Panc1 (cell line): ENCODE data around the gene SPRR2A. TPM values are rescaled to one million over a fixed set of nuclear protein-coding genes. Genes with fewer than 3 reads are reported as not detected.

Experiments used
- ATAC-seq: fragments of 200-7000 bp; cut with Tn5 transposase; 2 replicates; pipeline ENCODE4 v1.9.1; 2020; ENCODE audit warnings: mild to moderate bottlenecking, moderate library complexity
- BruUV-seq: library from RNA; stranded (reverse); fragments of 400-500 nt; replicated peaks from 2 replicates; lab custom pipeline; 2021; lab: Mats Ljungman, UMichigan
- CTCF ChIA-PET: fragments of 300-600 bp; sonication (Branson Sonifier 250); formaldehyde crosslinking; loops from one replicate; lab custom pipeline; 2022; ENCODE audit warnings: antibody characterized with exemption; lab: Charles Lee
- POLR2A ChIA-PET: fragments of 300-600 bp; sonication (Branson Sonifier 250); formaldehyde crosslinking; loops from one replicate; lab custom pipeline; 2022; ENCODE audit warnings: antibody characterized with exemption; lab: Charles Lee
- DNase-seq: peaks from one replicate; pipeline ENCODE4 v3.0.0-alpha.2; 2010; ENCODE audit warnings: low read depth, low spot score
- H3K27ac ChIP-seq: 2 replicates; pipeline ENCODE4 v1.5.1; 2011; ENCODE audit warnings: mild to moderate bottlenecking, low read length, inconsistent platforms
- H3K27me3 ChIP-seq: fragments of 200-500 bp; sonication (Bioruptor generic); 2 replicates; pipeline ENCODE4 v1.6.0; 2014; ENCODE audit warnings: low read length, inconsistent platforms; ENCODE audit not compliant: control insufficient read depth, insufficient read depth
- H3K36me3 ChIP-seq: fragments of 200-500 bp; sonication (Bioruptor generic); 2 replicates; pipeline ENCODE4 v1.5.1; 2014; ENCODE audit warnings: inconsistent platforms, mild to moderate bottlenecking, low read length, moderate library complexity; ENCODE audit not compliant: control insufficient read depth, insufficient read depth
- H3K4me1 ChIP-seq: 2 replicates; pipeline ENCODE4 v1.5.1; 2011; ENCODE audit warnings: inconsistent platforms, mild to moderate bottlenecking, low read length, moderate library complexity; ENCODE audit not compliant: control insufficient read depth, insufficient read depth
- H3K4me3 ChIP-seq, 2 experiments: 2 replicates each; pipeline ENCODE4 v1.5.1; 2011 to 2012; ENCODE audit warnings: low read depth in 2 of 2, low read length in 2 of 2, mild to moderate bottlenecking in 2 of 2, inconsistent platforms in 1 of 2, moderate library complexity in 1 of 2
- H3K9me3 ChIP-seq: fragments of 200-500 bp; sonication (Bioruptor generic); 2 replicates; pipeline ENCODE4 v1.5.1; 2014; ENCODE audit warnings: low read depth, mild to moderate bottlenecking, inconsistent platforms, low read length, moderate library complexity; ENCODE audit not compliant: control insufficient read depth, insufficient read depth
- POLR2AphosphoS5 ChIP-seq: IDR thresholded peaks from 2 replicates; pipeline ENCODE4 v1.6.1; 2012; ENCODE audit warnings: mild to moderate bottlenecking, low read depth, low read length, moderate library complexity
- SIN3A ChIP-seq: IDR thresholded peaks from 2 replicates; pipeline ENCODE4 v1.6.1; 2012; ENCODE audit warnings: low read depth, mild to moderate bottlenecking, low read length, moderate library complexity, borderline replicate concordance; ENCODE audit not compliant: insufficient read depth
- TCF7L2 ChIP-seq: IDR thresholded peaks from 2 replicates; pipeline ENCODE4 v1.6.1; 2011; ENCODE audit warnings: mild to moderate bottlenecking, low read depth, low read length, inconsistent platforms
- in situ Hi-C: cut with HindIII; loops from 2 replicates; pipeline ENCODE4 v1.10.0; 2016; ENCODE audit warnings: low sequenced_read_pairs, low pct_unique_long_range_greater_than_20kb
- intact Hi-C: fragments of 100-400 bp; cut with micrococcal nuclease; formaldehyde crosslinking; loops from one replicate; pipeline ENCODE4 v1.10.0; 2022; ENCODE audit not compliant: unreplicated experiment
- total RNA-seq: library from RNA; stranded (reverse); gene quantifications from one replicate; pipeline ENCODE4 v1.2.1, GENCODE V29; 2021; ENCODE audit not compliant: unreplicated experiment
- TF ChIP-seq, protein P1 (sequence below), 2 experiments: IDR thresholded peaks; 2 replicates each; pipeline ENCODE4 v1.6.1; 2011 to 2012; ENCODE audit warnings: low read depth in 2 of 2, control low read depth in 1 of 2, low read length in 1 of 2, mild to moderate bottlenecking in 1 of 2, moderate library complexity in 1 of 2; ENCODE audit not compliant: insufficient read depth in 1 of 2
- TF ChIP-seq, protein P2 (sequence below): fragments of 450-650 bp; IDR thresholded peaks from 2 replicates; pipeline ENCODE4 v1.5.1; 2017; ENCODE audit warnings: mild to moderate bottlenecking

Gene SPRR2A
- total RNA-seq, 1 experiment from 2014 or later: not detected

DNA sequence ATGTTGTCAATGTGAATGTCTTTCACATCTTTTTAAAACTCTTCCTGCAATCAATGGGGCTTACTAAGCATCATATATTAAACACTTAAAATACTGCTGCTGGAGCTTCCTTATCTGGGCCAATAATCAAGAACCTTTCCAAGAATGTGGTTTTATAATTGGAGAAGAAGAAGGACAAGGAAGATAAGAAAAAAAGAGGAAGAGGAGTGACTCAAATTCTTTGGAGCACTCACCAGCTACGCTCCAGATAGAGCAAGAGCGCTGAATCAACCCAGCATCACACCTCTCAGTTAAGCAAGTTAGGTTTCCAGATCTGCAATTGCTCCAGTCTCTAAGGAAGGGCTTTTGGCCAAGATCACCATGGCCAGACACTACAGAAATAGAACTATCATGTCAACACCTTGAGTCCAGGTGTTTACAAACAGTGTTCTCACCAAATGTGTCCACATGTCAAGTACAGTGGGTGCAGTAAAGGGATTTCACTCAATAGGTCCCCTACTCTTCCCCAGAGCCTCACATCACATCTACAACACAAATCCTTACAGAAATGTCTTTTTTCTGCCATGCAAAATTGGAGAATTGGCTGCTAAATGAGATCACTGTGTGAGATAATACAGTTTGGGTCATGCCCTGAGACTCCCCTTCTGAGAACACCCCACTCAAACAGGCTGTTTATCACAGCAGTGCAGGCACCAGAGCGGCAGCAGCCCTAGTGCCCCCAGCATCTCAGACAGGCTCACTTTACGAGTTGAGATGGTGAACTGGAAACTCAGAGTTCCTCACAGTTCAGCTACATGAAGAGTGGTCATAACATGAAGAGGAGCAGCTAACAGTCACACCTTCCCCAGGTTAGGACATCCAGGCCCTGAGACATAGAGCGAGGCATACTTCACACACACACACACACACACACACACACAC, 15.8 kb upstream of the SPRR2A start:
- TF ChIP-seq, protein P1, sequence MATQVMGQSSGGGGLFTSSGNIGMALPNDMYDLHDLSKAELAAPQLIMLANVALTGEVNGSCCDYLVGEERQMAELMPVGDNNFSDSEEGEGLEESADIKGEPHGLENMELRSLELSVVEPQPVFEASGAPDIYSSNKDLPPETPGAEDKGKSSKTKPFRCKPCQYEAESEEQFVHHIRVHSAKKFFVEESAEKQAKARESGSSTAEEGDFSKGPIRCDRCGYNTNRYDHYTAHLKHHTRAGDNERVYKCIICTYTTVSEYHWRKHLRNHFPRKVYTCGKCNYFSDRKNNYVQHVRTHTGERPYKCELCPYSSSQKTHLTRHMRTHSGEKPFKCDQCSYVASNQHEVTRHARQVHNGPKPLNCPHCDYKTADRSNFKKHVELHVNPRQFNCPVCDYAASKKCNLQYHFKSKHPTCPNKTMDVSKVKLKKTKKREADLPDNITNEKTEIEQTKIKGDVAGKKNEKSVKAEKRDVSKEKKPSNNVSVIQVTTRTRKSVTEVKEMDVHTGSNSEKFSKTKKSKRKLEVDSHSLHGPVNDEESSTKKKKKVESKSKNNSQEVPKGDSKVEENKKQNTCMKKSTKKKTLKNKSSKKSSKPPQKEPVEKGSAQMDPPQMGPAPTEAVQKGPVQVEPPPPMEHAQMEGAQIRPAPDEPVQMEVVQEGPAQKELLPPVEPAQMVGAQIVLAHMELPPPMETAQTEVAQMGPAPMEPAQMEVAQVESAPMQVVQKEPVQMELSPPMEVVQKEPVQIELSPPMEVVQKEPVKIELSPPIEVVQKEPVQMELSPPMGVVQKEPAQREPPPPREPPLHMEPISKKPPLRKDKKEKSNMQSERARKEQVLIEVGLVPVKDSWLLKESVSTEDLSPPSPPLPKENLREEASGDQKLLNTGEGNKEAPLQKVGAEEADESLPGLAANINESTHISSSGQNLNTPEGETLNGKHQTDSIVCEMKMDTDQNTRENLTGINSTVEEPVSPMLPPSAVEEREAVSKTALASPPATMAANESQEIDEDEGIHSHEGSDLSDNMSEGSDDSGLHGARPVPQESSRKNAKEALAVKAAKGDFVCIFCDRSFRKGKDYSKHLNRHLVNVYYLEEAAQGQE (IDR thresholded peaks at IDR 0.05; ENCODE audit: insufficient read depth in 1 of 2, low read depth in 2 of 2, low read length in 1 of 2): no peak
- no peak for TF ChIP-seq POLR2AphosphoS5
- no peak for TF ChIP-seq TCF7L2
- TF ChIP-seq, protein P2, sequence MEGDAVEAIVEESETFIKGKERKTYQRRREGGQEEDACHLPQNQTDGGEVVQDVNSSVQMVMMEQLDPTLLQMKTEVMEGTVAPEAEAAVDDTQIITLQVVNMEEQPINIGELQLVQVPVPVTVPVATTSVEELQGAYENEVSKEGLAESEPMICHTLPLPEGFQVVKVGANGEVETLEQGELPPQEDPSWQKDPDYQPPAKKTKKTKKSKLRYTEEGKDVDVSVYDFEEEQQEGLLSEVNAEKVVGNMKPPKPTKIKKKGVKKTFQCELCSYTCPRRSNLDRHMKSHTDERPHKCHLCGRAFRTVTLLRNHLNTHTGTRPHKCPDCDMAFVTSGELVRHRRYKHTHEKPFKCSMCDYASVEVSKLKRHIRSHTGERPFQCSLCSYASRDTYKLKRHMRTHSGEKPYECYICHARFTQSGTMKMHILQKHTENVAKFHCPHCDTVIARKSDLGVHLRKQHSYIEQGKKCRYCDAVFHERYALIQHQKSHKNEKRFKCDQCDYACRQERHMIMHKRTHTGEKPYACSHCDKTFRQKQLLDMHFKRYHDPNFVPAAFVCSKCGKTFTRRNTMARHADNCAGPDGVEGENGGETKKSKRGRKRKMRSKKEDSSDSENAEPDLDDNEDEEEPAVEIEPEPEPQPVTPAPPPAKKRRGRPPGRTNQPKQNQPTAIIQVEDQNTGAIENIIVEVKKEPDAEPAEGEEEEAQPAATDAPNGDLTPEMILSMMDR: no peak
- no peak for TF ChIP-seq SIN3A
- ChIA-PET CTCF (no interaction called here), POLR2A (no interaction called here)
- no peak overlapping the region for H3K4me3 ChIP-seq
- no peaks in the 10 kb centered on the region for H3K36me3 ChIP-seq
- intact Hi-C loops: no loop called here
- DNase-seq (no peak), ATAC-seq (no peak)
- H3K27me3 ChIP-seq: no peaks in the 10 kb centered on the region
- H3K4me1 ChIP-seq: no peaks in the 10 kb centered on the region
- no peaks in the 10 kb centered on the region for H3K9me3 ChIP-seq
- in situ Hi-C loops: no loop called here
- no peak overlapping the region for H3K27ac ChIP-seq
- no TSS peak for BruUV-seq

GRCh38 chr1:153071511-153071910, 14.2 kb upstream of the SPRR2A start, which contains the start of gene SPRR2B:
Gene SPRR2B, minus strand, starts transcription at chr1:153071611. Its CDS starts 772 bp downstream, at chr1:153070839.
- no peak for DNase-seq
- Histone ChIP-seq H3K27ac (no peak within 1 kb of the TSS), H3K36me3 (no peaks in the 10 kb centered on the region), H3K4me1 (no peaks in the 10 kb centered on the region), H3K4me3 (no peak within 1 kb of the TSS), H3K27me3 (no peaks in the 10 kb centered on the region), H3K9me3 (no peaks in the 10 kb centered on the region)
- ChIA-PET CTCF (no interaction called here), POLR2A (no interaction called here)
- intact Hi-C loops: loop anchor here (1.0 kb wide), 1 partner anchor 22 kb away; no protein-coding TSS in a partner anchor
- ATAC-seq: no peak
- in situ Hi-C loops: no loop called here
- TF ChIP-seq POLR2AphosphoS5: no peak
- TF ChIP-seq, protein P2: no peak
- TF ChIP-seq, protein P1 (IDR thresholded peaks at IDR 0.05; ENCODE audit: insufficient read depth in 1 of 2, low read depth in 2 of 2, low read length in 1 of 2): no peak
- TF ChIP-seq TCF7L2: no peak
- BruUV-seq: no TSS peak
